GM13977 (cell line): Measurements from ENCODE around the gene ERBB2.

Experiments
- DNase-seq: peaks from one replicate; pipeline ENCODE4 v3.0.0; 2012; ENCODE audit warnings: low spot score
- CTCF ChIP-seq: IDR thresholded peaks from 2 replicates; pipeline ENCODE4 v1.5.1; 2012; ENCODE audit warnings: mild to moderate bottlenecking, control low read depth; ENCODE audit not compliant: insufficient read depth; ENCODE audit errors: extremely low read depth, missing control alignments
- in situ Hi-C: fragments of 300-500 bp; cut with MboI; formaldehyde crosslinking; loops from one replicate; pipeline ENCODE4 v1.12.0; 2022; ENCODE audit warnings: low sequenced_read_pairs, low pct_unique_long_range_greater_than_20kb, mixed read lengths, inconsistent platforms; ENCODE audit not compliant: unreplicated experiment

Gene ERBB2

GRCh38 chr17:39700148-39700987 is 504 bp downstream of the ERBB2 start:
- no peak for DNase-seq
- TF ChIP-seq CTCF: no peak
- in situ Hi-C loops: no loop called here

- in situ Hi-C loops: no loop called here
- DNase-seq: no peak
- no peak for TF ChIP-seq CTCF
These were observed 1.3 kb downstream of the ERBB2 start for GRCh38 chr17:39701012-39701783.

- no peak for TF ChIP-seq CTCF
- in situ Hi-C loops: no loop called here
These were observed 2.0 kb downstream of the ERBB2 start for GRCh38 chr17:39701784-39702422.

GRCh38 chr17:39702901-39703893 is 3.3 kb downstream of the ERBB2 start:
- no peak for TF ChIP-seq CTCF
- in situ Hi-C loops: no loop called here
- DNase-seq: peak; percentile 80

More at GRCh38 chr17:39701784-39702422, 2.0 kb downstream of the ERBB2 start:
- no peak for DNase-seq

- DNase-seq: no peak
- in situ Hi-C loops: no loop called here
- no peak for TF ChIP-seq CTCF
These were observed 4.0 kb downstream of the ERBB2 start for GRCh38 chr17:39703913-39704312.
